Epidermal melanocyte (primary cell): Measurements from ENCODE around the gene DLG1.

Source experiments
- DNase-seq: peaks from one replicate; pipeline ENCODE4 v3.0.0; 2011; ENCODE audit warnings: low spot score; ENCODE audit not compliant: insufficient read length

DLG1 gene

GRCh38 chr3:196998966-196999760, 299.2 kb downstream of the DLG1 start:
- no peak for DNase-seq

- no peak for DNase-seq
These were observed 301.1 kb downstream of the DLG1 start for GRCh38 chr3:196997311-196997710.

GRCh38 chr3:196996454-196997265, 301.8 kb downstream of the DLG1 start:
- DNase-seq, result no peak

GRCh38 chr3:196995646-196996355, 302.6 kb downstream of the DLG1 start:
- DNase-seq, result no peak

- no peak for DNase-seq
These were observed 303.4 kb downstream of the DLG1 start for GRCh38 chr3:196995027-196995426.

- DNase-seq, result no peak
These were observed 304.4 kb downstream of the DLG1 start for GRCh38 chr3:196994056-196994455.
